Activated CD8-positive, alpha-beta memory T cell treated with anti-CD3 and anti-CD28 coated beads for 48 hours (primary cell): Measurements from ENCODE around the gene FLOT1.
A peak's percentile ranks its signal among the peaks of the same experiment; 100 is the strongest.

Experiments used
- DNase-seq, 3 experiments: peaks; one replicate each; pipeline ENCODE4 v3.0.0-alpha.2; 2020; ENCODE audit warnings: low read depth in 2 of 3, low spot score in 2 of 3

Gene FLOT1

GRCh38 chr6:30742316-30743098 is at the start of gene FLOT1:
Gene FLOT1 (minus strand): TSS chr6:30742687. CDS start chr6:30742189, 498 bp downstream.
- peak; percentile 99 to 100 (median 99) for DNase-seq

DNA sequence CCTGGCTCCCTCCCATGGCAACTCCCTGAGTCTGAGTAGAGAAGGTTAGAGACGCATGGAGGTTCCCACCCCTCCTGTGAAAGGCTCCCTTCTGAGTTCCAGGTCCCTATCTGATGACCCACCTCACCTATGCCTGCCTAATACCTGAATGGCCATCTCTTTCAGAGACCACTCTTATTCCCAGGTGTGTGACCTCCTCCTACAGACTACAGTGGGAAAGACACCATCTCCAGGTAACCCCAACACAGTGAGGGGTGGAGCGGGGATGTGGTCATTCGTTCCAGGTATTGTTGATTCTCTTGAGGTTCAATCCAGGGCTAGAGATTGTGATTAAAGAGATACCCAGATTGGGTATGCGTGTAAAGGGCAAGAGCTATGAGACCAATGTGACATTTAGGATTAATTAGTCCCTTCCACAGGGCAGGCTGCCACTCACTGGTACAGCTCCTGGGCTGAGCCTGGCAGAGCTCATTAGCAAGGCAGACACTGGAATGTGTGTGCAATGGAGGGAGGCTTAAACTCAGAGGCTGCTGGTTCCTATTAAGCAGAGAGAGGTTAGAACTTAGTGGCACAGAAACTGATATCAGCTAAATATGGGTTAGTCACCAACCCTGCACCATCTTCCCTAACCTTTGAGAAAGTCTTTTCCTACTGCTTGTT is 48.4 kb upstream of the FLOT1 start:
- no peak for DNase-seq

DNA sequence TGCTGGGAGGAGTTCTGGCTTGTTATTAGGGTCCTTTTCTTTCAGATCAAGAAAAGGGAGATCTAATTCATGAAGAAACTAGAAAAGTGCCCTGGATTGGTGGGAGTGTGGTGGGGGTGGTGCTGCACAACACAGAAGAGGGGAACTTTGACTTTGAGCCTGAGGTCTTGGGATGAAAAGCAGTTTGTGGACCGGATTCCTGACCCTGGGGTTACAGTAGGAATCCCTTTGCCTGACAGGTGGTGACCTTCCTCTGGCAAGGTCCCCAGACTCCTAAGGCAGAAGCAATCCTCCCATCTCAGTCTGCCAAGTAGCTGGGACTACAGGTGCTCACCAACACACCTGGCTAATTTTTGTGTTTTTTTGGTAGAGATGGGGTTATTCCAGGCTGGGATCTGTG is 47.1 kb upstream of the FLOT1 start:
- DNase-seq = no peak

DNA sequence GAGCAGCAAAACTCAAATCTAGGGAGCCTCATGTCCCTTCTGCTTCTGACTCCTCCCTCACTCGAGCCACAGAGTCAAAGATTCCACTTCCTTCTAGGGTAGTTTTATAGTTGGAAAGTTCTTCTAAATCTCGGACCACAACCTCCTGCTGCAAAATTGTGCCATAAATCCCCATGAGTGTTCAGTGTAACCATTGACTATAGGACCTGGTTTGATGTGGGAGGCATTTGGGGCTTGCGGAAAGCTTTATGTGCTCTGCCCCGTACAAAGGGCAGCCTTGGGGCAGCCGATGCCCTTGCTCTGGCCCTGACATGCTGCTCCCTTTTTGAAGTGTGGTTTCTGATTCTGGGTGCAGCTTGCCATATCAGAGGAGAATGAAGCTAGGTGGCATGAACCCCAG is 45.5 kb upstream of the FLOT1 start:
- DNase-seq = peak in 1 of 3 experiments; percentile 27

GRCh38 chr6:30782425-30783014 is 40.0 kb upstream of the FLOT1 start:
- no peak for DNase-seq

DNA sequence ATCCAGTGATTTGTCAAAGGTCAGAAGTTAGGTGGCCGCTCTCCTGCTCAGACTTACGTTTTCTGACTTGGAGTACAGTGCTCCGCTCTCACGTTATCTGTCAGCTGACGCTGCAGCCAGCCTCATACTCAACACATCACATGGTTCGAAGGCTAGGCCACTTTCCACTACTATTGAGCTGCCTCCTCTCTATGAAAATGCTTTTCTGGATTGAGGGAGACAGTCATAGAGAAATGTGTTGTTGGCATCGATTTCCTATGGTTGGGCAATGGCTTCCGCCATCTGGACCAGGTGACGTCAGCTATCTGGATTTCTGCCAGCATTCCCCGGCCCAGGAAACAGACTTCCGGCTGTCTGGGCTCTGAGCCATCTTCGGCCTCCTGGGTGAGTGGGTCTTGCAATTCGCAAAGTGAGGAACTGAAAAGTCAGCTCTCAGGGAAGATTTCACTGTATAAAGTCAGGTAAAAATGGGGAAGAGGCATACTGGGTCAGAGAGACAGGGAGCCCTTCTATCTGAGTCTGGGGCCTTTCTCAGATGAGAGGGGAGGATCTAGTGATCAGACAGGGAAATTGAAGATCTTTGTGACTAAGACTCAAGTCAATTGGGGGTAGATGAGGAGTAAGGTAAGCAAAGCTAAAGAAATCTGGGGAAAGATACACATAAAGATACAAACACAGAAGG is 39.4 kb upstream of the FLOT1 start:
- no peak for DNase-seq

GRCh38 chr6:30781395-30781742 is 38.9 kb upstream of the FLOT1 start:
- DNase-seq = no peak

DNA sequence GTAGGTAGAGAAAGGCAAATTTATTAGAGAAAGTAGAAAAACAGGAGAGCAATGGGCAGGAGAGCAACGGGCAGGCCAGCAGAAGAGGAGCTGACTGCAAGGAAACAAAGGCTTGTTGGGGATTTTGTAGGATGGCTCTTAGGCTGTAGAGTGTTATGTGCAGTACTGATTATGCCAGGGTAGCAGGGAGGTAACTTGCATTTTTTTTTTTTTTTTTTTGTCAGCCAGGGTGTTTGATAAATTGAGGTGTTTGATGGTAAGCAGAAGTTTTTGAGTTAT is 38.1 kb upstream of the FLOT1 start:
- DNase-seq = no peak

GRCh38 chr6:30779850-30780641 is 37.6 kb upstream of the FLOT1 start:
- no peak for DNase-seq

- no peak for DNase-seq
Measured at GRCh38 chr6:30778001-30778635, 35.6 kb upstream of the FLOT1 start.

DNA sequence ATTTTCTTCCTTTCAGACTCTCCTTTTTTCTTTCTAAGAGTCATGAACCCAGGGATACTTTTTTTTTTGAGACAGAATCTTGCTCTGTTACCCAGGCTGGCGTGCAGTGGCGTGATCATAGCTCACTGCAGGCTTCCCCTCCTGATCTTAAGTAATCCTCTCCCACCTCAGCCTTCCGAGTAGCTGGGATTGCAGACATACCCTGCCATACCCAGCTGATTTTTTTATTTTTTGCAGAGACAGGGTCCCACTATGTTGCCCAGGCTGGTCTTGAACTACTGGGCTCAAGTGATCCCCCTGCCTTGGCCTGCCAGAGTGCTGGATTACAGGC is 34.6 kb upstream of the FLOT1 start:
- DNase-seq = no peak

DNA sequence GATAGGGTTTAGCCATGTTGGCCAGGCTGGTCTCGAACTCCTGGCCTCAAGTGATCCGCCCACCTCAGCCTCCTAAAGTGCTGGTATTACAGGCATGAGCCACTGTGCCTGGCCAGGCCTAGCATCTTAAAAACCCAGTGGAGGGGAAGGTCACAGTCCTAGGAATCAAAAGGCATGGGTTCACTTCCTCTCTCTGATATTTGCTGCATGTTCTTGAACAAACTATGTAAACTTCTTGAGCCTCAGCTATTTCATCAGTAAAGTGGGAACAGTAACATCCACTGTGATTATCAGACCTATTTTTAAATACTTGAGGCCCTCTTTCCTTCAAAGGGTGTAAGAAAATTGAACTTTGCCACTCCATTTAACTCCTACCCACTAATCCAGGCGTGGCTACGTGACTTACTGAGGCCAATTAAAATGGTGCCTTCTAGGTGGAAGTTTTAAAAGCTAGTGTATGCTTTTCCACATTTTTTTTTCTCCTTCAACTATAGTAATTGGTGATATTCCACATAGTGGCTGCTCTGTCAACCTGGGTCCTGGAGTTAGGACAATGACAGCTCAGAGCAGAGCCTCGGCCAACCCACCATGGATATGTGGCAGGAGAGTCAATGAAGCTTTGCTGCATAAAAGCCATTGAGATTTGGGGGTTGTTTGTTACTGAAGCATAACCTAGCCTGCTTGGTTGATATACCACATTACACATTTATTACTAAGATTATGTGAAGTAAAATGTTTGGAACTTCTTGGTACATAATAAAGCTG is 34.1 kb upstream of the FLOT1 start:
- no peak for DNase-seq

DNA sequence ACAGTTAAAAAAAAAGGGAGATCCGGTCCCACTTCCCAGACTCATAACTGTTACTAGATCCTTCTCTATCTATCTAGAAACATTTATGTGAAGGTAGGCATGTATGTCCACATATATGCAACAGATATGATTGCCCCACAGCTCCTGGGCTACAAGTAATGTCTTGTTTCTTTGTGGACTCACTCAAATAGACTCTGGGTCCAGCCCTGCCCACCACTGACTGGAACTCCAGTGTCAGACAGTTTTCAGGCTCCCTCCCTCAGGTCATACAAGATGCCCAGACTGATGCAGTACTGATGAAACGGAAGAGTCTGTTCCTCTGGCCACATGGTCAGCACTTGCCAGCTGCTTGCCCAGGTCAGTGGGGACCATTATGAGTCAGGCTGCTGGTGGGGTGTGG is 32.6 kb upstream of the FLOT1 start:
- no peak for DNase-seq

- no peak for DNase-seq
Measured at GRCh38 chr6:30774701-30775100, 32.2 kb upstream of the FLOT1 start.

- no peak for DNase-seq
Measured at GRCh38 chr6:30770592-30770991, 28.1 kb upstream of the FLOT1 start.

DNA sequence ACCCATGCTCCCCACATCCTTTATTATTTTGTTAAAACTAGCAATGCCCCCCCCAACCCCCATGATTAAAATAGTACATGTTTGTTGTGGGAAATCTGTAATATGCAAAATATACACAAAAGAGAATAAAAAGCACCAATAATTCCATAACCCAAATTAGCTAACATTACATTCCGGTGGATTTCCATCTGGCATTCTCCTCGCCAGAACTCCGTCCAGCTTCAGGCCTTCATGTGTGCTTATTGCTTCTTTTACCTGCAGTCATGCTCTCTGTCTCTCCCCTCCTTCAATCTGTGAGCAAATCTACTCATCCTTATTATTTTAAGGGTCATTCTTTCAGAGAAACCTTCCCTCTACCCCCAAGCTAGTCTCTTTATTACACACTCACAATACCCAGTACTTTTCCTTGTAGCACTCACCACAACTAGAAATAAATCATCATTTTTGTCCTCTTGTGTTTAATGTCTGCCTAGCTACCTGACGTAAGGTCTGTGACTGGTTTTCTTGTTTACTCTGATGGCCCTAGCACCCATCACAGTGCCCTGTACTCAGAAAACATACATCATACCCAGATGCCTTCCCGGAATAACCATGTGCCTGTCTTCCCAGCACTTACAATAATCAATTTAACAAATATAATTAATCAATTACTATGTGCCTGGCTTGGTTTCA is 27.5 kb upstream of the FLOT1 start:
- DNase-seq = no peak

DNA sequence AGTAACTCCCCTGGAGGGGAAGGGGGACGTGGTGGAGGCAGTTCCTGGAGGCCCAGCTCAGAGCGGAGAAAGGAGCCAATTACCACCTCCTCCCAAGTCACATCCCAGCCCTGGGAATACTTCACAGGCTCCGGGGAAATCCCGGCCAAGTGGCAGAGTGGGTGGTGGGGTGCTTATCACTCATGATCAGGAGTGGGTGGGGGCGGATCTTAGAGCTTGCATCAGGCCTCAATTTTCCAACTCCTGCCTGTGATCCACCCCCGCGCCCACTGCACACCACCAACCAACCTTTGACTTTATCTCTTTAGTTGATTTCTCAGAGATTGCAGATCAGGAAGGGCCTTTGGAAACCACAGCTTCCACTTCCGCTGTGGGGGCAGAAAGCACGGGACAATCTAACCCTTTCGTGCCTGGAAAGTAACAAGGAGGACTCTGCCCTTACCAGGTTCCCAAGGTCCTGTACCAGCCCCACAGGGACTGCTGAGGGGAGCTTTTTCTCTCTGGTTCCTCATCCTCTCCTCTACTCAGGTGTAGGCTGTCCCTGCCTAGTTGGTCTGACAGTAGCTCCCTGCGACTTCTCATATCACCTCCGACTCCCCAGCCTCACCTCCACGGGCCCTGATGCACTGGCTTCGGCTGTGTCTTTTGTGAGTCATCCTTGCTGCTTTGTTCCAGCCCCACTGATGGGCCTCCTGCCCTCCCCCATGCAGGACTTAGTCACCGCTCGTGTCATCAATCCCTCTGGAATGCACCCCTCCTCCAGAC is 26.8 kb upstream of the FLOT1 start:
- peak; percentile 63 to 74 (median 74) for DNase-seq

GRCh38 chr6:30768634-30769087 is 26.2 kb upstream of the FLOT1 start:
- no peak for DNase-seq

- DNase-seq = no peak
Measured at GRCh38 chr6:30767944-30768301, 25.4 kb upstream of the FLOT1 start.
